Hematopoietic multipotent progenitor cell treated with erythropoietin and hydrocortisone succinate and interleukin-3 and kit ligand, for 15 days (in vitro differentiated cells): ENCODE data around the gene ANKH.
"Not testable (repeated sequence)": the region's sequence is repeated elsewhere in the genome, so short reads cannot be mapped to it uniquely, and the experiment has no call there.

ENCODE experiments used
- DNase-seq: peaks from one replicate; pipeline ENCODE4 v3.0.0-alpha.2; 2015; ENCODE audit warnings: low spot score

Gene ANKH

DNA sequence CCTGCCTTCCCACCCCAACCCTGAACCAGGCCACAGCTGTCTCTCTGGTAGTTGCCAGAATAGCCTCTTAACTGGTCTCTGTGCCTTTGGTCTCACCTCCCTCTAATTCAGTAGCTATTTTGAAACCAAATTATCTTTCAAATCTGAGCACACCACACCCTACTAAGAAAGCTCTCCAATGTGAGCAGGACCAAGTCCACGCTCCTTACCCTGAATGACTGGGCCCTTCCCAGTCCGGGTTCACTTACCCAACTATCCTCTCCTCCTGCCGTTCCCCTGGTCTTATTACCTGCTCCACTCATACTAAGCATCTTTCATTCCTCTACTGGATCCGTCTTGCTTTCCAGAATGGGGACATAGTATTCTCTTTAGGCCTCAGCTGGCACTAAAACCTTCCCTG is 16.8 kb downstream of the ANKH start:
- DNase-seq: no peak

DNA sequence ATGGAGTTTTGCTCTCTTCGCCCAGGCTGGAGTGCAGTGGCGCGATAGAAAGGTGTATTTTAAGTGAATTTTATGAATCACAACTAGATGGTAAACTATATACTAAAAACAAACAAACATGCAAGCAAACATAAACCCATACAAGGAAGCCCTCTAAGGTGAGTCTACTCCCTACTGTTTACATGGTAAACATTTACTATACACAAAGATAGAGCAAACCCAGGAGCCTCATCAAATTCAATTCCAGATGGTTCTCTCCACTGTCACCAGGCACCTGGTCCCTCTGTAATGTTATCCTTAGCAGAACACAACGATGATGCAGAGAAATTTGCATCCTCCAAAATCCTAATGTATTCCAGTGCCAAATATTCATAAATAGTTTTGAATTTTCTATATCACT is 17.9 kb downstream of the ANKH start:
- DNase-seq: no peak

DNA sequence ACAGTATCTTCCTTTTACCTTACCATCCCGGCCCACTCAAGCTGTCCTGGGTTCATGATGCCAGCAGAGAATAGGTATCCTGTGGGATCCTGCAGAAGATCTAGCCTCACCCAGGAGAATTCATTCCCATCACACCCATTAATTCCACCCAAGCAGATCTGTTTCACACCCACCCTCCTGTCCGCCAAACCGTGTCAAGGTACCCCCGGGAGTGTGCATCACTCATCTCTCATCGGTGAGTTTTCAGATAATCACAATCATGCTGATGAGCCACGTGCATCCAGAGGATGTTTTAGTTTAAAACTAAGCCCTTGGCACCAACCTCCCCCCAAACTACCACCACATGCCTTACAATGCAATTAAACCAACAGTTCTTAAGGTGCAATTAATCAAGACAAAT is 18.8 kb downstream of the ANKH start:
- DNase-seq: no peak

DNA sequence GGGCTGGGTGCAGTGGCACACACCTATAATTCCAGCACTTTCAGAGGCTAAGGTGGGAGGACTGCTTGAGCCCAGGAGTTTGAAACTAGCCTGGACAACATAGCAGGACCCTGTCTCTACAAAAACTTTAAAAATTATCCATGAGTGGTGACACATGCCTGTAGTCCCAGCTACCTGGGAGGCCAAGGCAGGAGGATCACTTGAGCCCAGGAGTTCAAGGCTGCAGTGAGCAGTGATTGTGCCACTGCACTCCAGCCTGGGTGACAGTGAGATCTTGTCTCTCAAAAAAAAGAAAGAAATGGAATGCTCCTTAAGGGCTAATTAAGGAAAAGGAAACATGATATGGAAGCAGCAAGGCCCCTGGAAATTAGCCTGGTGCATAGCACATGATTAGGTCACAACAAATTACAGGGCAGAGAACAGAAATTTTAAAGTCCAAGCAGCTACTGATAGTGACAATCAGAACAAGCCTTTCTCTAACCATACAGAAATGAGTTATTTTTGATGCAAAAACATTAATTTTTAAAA is 19.5 kb downstream of the ANKH start:
- no peak for DNase-seq

DNA sequence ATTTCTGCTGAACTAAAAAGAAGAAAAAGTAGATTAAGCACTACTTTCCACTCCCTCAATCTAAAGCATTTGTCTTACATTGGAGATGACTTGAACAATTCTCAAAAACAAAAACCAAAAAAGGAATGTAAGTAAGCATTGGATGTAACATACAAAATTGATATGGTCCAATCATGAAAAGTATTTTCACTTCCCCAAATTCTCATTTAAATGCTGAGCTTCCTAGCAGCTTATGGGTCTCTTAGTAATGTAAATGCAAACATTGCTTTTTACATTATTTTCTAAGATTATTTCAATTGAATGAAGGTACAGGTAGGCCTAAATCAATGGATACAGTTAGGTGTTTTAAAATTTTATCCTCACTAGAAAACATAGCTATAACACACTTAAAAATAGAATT is 20.0 kb downstream of the ANKH start:
- DNase-seq: no peak

DNA sequence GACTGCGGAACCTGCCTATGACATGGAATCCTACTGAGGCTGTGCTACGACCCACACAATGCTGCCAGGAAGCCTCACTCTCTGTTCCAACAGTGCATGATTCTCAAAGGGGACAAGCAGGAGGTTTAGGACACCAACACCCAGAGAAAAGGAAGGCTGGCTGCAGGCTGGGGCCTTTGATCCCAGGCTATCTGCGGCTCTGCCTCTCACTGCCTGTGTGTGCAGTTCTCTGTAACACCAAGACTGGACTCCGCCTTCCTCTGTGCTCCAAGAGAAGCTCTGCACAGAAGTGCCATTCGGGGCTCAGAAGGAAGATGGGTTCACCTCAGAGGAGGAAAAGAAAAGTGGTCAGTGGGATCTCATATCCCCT is 20.5 kb downstream of the ANKH start:
- DNase-seq: no peak

DNA sequence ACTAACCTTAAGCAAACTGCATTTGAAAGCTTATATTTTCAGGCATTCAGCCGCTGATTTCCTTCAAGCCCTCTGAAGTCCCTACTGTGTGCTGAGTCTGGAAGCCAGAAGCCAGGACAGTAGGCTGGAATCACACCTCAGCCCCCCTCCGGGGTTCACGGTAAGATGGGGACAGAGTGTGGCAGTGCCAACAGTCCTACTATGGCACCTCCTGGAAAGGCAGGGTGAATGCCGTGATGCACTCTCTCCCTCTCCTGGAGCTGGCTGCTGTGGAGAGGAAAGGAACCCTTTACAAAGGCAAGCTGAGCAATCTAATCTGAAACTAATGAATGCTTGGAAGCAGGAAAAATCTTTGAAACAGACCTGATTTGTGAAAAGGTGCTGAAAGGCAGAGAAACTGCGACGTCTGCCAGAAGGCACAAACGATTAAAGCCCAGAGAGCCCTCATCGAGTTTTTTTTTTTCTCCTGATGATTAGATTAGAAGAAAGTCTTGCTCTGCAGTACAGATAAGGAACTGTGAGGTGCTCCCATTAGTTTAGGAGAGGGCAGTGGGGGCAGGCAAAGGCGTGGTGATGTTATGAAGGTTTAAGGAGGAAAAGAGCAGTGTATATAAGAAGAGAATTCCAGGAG is 21.0 kb downstream of the ANKH start:
- peak; percentile 35 for DNase-seq

- no peak for DNase-seq
Measured at GRCh38 chr5:14849516-14850294, 21.9 kb downstream of the ANKH start.

- not testable (repeated sequence) for DNase-seq
Measured at GRCh38 chr5:14848942-14849341, 22.6 kb downstream of the ANKH start.

DNA sequence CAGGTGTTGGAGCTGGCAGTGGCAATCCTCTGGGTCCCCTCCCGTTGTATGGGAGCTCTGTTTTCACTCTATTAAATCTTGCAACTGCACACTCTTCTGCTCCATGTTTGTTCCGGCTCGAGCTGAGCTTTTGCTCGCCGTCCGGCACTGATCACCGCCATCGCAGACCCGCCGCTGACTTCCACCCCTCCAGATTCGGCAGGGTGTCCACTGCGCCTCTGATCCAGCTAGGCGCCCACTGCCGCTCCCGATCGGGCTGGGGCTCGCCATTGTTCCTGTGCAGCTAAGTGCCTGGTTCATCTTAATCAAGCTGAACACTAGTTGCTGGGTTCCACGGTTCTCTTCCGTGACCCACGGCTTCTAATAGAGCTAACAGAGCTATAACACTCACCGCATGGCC is 23.2 kb downstream of the ANKH start:
- no peak for DNase-seq

DNA sequence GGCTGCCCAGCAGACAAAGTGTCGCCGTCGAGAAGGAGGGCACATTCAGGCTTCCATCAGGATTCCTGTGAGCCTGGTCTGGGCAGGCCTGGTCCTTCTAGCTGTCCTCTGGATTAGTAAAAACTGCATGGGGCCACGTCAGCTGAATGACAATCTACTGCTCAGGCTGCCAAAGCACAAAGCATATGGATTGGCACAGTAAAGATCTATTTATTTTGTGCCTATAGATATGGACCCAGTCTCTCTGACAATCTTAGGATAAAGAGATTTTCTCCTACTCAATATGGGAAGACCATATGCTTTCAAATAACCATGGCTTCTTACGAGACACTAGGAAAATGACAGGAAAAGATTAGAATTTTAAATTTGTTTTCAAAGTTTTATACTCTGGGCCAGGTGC is 24.1 kb downstream of the ANKH start:
- DNase-seq: no peak

- DNase-seq: no peak
Measured at GRCh38 chr5:14842117-14842516, 29.5 kb downstream of the ANKH start.

GRCh38 chr5:14840624-14841023 is 31.0 kb downstream of the ANKH start:
- DNase-seq: no peak

GRCh38 chr5:14838396-14839319 is 32.9 kb downstream of the ANKH start:
- no peak for DNase-seq

- not testable (repeated sequence) for DNase-seq
Measured at GRCh38 chr5:14837423-14838122, 34.0 kb downstream of the ANKH start.

DNA sequence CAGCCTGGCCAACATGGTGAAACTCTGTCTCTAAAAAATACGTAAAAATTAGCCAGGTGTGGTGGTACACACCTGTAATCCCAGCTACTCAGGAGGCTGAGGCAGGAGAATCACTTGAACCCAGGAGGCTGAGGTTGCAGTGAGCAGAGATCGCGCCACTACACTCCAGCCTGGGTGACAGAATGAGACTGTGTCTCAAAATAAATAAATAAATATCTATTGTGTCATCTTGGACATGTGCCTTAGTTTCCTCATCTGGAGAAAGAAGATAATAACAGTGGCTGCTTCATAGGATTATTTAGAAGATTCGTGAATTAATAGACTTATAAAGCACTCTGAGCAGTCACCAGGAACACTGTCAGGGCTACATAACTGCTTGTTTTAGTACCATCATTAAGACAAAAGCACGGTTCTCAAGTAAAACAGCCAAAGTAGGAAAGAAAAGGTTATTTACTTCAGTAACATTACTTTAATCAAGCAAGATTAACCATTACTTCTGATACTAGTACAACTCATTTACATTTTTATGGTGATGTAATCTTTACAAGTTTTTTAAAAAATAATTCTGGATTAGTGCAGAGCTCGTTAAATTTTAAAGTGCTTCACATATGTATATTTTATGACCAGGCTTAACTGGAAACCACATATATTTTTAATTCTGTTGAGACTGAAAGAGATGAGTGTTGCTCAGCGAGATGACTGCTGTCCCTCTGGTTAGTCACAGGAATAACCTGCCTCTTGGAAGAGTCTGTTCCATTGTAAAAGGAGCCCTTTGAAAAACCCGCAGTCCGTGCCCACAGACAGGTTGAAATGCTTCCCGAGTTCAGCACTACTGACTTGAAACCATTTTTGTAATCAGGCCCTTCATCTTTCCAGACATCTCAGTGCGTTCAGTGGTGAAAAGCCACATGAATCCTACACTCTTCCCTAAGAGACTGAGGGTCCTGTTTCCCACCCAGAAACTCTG is 36.7 kb downstream of the ANKH start:
- DNase-seq: no peak

DNA sequence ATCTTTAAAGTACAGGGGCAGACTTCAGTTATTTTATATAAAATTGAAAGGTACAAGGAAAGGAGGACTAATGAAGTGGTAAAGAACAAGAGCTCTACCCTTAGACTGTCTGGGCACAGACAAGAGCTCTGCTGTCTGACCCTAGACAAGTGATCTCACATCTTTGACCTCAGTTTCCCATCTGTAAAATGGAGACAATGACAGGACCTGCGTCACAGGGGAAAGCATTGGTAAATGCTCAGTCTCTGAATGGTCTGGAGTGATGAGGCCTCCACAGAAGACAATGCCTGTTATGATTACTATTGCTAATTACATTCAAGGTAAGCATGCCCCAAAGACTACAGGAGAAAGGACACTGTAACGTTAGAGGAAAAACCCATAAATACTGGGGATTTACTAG is 37.5 kb downstream of the ANKH start:
- DNase-seq: no peak

GRCh38 chr5:14831006-14831338 is 40.6 kb downstream of the ANKH start:
- no peak for DNase-seq

- DNase-seq: no peak
Measured at GRCh38 chr5:14830210-14831005, 41.2 kb downstream of the ANKH start.

DNA sequence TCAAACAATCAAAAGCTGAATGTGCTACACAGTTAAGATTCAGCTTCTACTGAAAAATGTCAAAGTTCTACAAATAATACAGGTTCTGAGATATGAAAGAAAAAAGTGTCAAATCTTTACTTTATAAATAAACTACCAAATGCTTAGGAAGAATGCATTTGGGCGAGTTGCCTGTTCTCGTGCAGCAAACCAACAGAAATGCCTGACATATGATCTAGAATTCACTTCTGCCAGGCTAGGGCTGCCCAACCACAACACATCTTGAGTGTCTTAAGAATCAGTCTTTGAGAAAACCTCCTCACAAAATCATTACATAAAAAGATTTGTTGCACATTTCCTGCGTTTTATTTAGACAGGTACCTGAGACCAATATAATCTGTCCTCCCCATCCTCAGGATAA is 42.2 kb downstream of the ANKH start:
- DNase-seq: no peak
